Measurements from ENCODE around the gene BCKDK. TPM values are rescaled to one million over a fixed set of nuclear protein-coding genes. Genes with fewer than 3 reads are reported as not detected.

The BCKDK gene
- total and polyA plus RNA-seq, 4 donors = 16.2 to 61.8 (median 33.9) TPM

GRCh38 chr16:31132303-31132979, 24.3 kb downstream of the BCKDK start:
- H3K4me1 ChIP-seq (ENCODE audit: control insufficient read depth in 5 of 5, insufficient read depth in 5 of 5, low read length in 5 of 5) = peaks cover 0 to 42% (median 7%) of the 10 kb centered on the region in 5 donors
- H3K9ac ChIP-seq (ENCODE audit: insufficient read depth in 1 of 2, low read length in 2 of 2) = no peak overlapping the region
- H3K36me3 ChIP-seq (ENCODE audit: control insufficient read depth in 4 of 4, insufficient read depth in 4 of 4, low read length in 4 of 4) = peaks cover 15 to 29% (median 19%) of the 10 kb centered on the region in 4 donors
- H3K27ac ChIP-seq (ENCODE audit: low read depth in 1 of 2, low read length in 1 of 2) = peak overlapping the region in 1 of 2 donors; percentile 60
- WGBS, 2 donors = 84 to 90% methylated on average over 20 of the region's 20 CpGs
- H3K9me3 ChIP-seq (ENCODE audit: control insufficient read depth in 4 of 4, insufficient read depth in 3 of 4, low read length in 3 of 4) = no peaks in the 10 kb centered on the region
- H3K27me3 ChIP-seq (ENCODE audit: control insufficient read depth in 3 of 3, insufficient read depth in 3 of 3, low read length in 2 of 3) = no peaks in the 10 kb centered on the region
- no peak overlapping the region for H3K4me3 ChIP-seq
- ATAC-seq (ENCODE audit: insufficient read depth, low FRiP score) (no peak), DNase-seq (no peak)
- TF ChIP-seq CTCF (IDR thresholded peaks at IDR 0.05; ENCODE audit: control extremely low read depth, extremely low read depth) = no peak

GRCh38 chr16:31133046-31133501, 24.9 kb downstream of the BCKDK start:
- no peak for DNase-seq
- H3K4me3 ChIP-seq = no peak overlapping the region
- H3K9ac ChIP-seq (ENCODE audit: insufficient read depth in 1 of 2, low read length in 2 of 2) = no peak overlapping the region
- H3K9me3 ChIP-seq (ENCODE audit: control insufficient read depth in 4 of 4, insufficient read depth in 3 of 4, low read length in 3 of 4) = no peaks in the 10 kb centered on the region
- no peak for TF ChIP-seq CTCF (IDR thresholded peaks at IDR 0.05; ENCODE audit: control extremely low read depth, extremely low read depth)
- 82 to 87% methylated on average over 6 of the region's 6 CpGs for WGBS, 2 donors
- H3K36me3 ChIP-seq (ENCODE audit: control insufficient read depth in 4 of 4, insufficient read depth in 4 of 4, low read length in 4 of 4) = peaks cover 10 to 29% (median 15%) of the 10 kb centered on the region in 4 donors
- peaks cover 0 to 42% (median 5%) of the 10 kb centered on the region in 5 donors for H3K4me1 ChIP-seq (ENCODE audit: control insufficient read depth in 5 of 5, insufficient read depth in 5 of 5, low read length in 5 of 5)
- no peaks in the 10 kb centered on the region for H3K27me3 ChIP-seq (ENCODE audit: control insufficient read depth in 3 of 3, insufficient read depth in 3 of 3, low read length in 2 of 3)
- no peak overlapping the region for H3K27ac ChIP-seq (ENCODE audit: low read depth in 1 of 2, low read length in 1 of 2)
- ATAC-seq (ENCODE audit: insufficient read depth, low FRiP score) = no peak

- TF ChIP-seq CTCF (IDR thresholded peaks at IDR 0.05; ENCODE audit: control extremely low read depth, extremely low read depth) = no peak
- Histone ChIP-seq H3K9me3 (ENCODE audit: control insufficient read depth in 4 of 4, insufficient read depth in 3 of 4, low read length in 3 of 4) (no peaks in the 10 kb centered on the region), H3K4me3 (peak overlapping the region; percentile 14), H3K27ac (ENCODE audit: low read depth in 1 of 2, low read length in 1 of 2) (peak overlapping the region in 1 of 2 donors; percentile 84), H3K9ac (ENCODE audit: insufficient read depth in 1 of 2, low read length in 2 of 2) (peak overlapping the region in 1 of 2 donors; percentile 38), H3K27me3 (ENCODE audit: control insufficient read depth in 3 of 3, insufficient read depth in 3 of 3, low read length in 2 of 3) (no peaks in the 10 kb centered on the region), H3K36me3 (ENCODE audit: control insufficient read depth in 4 of 4, insufficient read depth in 4 of 4, low read length in 4 of 4) (peaks cover 3 to 29% (median 13%) of the 10 kb centered on the region in 4 donors), H3K4me1 (ENCODE audit: control insufficient read depth in 5 of 5, insufficient read depth in 5 of 5, low read length in 5 of 5) (peaks cover under 1 to 51% (median 10%) of the 10 kb centered on the region in 5 donors)
- WGBS, 2 donors = 29 to 46% methylated on average over 5 of the region's 5 CpGs
- DNase-seq (no peak), ATAC-seq (ENCODE audit: insufficient read depth, low FRiP score) (no peak)
These were observed 25.9 kb downstream of the BCKDK start for GRCh38 chr16:31134091-31134571.

Measured in lung (tissue), 12 donors.